Measurements from ENCODE around the gene ANKRD1.

DNA sequence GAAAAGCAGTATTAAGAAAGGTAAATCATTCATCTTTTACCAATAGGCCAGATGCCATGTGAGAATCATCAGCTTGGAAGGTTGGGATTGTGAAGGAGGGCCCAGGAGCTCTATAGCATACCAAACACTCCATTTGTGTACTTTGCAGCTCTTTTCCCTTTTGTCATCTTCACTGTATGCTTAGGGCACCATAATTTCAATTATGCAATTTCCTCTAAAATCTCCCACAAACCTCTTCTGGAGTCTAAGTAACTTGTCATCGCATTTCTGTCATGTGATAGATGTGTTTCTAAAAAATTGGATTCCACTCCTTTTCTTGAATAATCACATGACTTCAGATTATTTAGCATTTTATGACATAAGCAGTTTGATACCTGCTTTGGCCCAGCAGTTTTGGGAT is 31.3 kb downstream of the ANKRD1 start:
- TF ChIP-seq, protein P1, sequence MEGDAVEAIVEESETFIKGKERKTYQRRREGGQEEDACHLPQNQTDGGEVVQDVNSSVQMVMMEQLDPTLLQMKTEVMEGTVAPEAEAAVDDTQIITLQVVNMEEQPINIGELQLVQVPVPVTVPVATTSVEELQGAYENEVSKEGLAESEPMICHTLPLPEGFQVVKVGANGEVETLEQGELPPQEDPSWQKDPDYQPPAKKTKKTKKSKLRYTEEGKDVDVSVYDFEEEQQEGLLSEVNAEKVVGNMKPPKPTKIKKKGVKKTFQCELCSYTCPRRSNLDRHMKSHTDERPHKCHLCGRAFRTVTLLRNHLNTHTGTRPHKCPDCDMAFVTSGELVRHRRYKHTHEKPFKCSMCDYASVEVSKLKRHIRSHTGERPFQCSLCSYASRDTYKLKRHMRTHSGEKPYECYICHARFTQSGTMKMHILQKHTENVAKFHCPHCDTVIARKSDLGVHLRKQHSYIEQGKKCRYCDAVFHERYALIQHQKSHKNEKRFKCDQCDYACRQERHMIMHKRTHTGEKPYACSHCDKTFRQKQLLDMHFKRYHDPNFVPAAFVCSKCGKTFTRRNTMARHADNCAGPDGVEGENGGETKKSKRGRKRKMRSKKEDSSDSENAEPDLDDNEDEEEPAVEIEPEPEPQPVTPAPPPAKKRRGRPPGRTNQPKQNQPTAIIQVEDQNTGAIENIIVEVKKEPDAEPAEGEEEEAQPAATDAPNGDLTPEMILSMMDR (IDR thresholded peaks at IDR 0.05) = no peak
- no peak for TF ChIP-seq POLR2A (IDR thresholded peaks at IDR 0.05)
